Hepatocyte (in vitro differentiated cells): Measurements from ENCODE around the gene KLHL30.

Source experiments
- EZH2 ChIP-seq: fragments of 200-600 bp; sonication (generic); IDR thresholded peaks from 2 replicates; pipeline ENCODE4 v1.6.1; 2016; ENCODE audit warnings: antibody characterized with exemption, mild to moderate bottlenecking, borderline replicate concordance
- EZH2phosphoT487 ChIP-seq: fragments of 200-600 bp; sonication (generic); IDR thresholded peaks from one replicate; pipeline ENCODE4 v1.6.1; 2018; ENCODE audit warnings: antibody characterized with exemption, mild to moderate bottlenecking, low read depth, moderate library complexity; ENCODE audit not compliant: unreplicated experiment, severe bottlenecking
- TF ChIP-seq, protein P1 (sequence below): fragments of 200-600 bp; sonication (generic); IDR thresholded peaks from 2 replicates; pipeline ENCODE4 v1.5.1; 2016; ENCODE audit warnings: antibody characterized with exemption, mild to moderate bottlenecking; ENCODE audit not compliant: poor library complexity

DNA sequence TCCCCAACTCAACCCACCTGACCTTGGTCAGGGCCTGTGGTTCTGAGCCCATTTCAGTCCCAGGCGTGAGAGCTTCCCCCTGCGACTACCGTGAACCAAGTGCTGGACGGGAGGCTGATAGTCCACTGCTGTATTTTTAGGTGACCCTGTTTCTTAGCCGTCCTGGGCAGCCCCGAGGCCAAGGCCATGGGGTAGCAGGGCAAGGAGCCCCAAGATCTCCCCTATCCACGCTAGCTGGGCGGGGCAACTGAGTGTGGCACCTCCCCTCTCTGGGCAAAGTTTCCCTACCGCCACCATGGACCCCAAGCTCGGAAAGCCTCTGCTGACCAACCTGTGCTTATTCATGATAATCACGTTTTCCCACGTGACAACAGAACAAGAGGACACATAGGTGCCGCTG is 583 bp upstream of the KLHL30 start:
- TF ChIP-seq, protein P1, sequence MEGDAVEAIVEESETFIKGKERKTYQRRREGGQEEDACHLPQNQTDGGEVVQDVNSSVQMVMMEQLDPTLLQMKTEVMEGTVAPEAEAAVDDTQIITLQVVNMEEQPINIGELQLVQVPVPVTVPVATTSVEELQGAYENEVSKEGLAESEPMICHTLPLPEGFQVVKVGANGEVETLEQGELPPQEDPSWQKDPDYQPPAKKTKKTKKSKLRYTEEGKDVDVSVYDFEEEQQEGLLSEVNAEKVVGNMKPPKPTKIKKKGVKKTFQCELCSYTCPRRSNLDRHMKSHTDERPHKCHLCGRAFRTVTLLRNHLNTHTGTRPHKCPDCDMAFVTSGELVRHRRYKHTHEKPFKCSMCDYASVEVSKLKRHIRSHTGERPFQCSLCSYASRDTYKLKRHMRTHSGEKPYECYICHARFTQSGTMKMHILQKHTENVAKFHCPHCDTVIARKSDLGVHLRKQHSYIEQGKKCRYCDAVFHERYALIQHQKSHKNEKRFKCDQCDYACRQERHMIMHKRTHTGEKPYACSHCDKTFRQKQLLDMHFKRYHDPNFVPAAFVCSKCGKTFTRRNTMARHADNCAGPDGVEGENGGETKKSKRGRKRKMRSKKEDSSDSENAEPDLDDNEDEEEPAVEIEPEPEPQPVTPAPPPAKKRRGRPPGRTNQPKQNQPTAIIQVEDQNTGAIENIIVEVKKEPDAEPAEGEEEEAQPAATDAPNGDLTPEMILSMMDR: no peak
- TF ChIP-seq EZH2phosphoT487: no peak
- TF ChIP-seq EZH2: no peak
